K562 (cell line): Measurements from ENCODE around the gene AHNAK. TPM values are rescaled to one million over a fixed set of nuclear protein-coding genes. Genes with fewer than 3 reads are reported as not detected.

Experiments
- HES1 ChIP-seq: fragments of 450-650 bp; IDR thresholded peaks from 2 replicates; pipeline ENCODE4 v1.6.1; 2016; ENCODE audit warnings: low read depth, mild to moderate bottlenecking, moderate library complexity
- MAFG ChIP-seq: fragments of 450-650 bp; conservative IDR thresholded peaks from 2 replicates; pipeline ENCODE4 v1.6.1; 2016; ENCODE audit warnings: missing genetic modification characterization, missing compliant biosample characterization
- MGA ChIP-seq: fragments of 450-650 bp; IDR thresholded peaks from 2 replicates; pipeline ENCODE4 v1.6.1; 2016; ENCODE audit warnings: mild to moderate bottlenecking, moderate library complexity
- ZNF121 ChIP-seq: sonication (generic); formaldehyde crosslinking; conservative IDR thresholded peaks from 2 replicates; pipeline ENCODE4 v1.8.0; 2022; ENCODE audit warnings: missing genetic modification reagents
- polyA plus RNA-seq, 8 experiments: library from polyadenylated mRNA; depleted of rRNA in 4 of 8; stranded (reverse) in 5 of 8; unstranded in 3 of 8; fragments of >200 nt; fragmentation: Nextera tagmentation in 2 of 8; fragmentation: Illumina TruSeq in 1 of 8; extraction: Ambion mirVana in 2 of 8; extraction: Trizol in 1 of 8; gene quantifications; 2 replicates each; pipeline versions ENCODE4 v1.2.1 to v1.2.3, GENCODE V29; 2011 to 2014; ENCODE audit warnings: inconsistent platforms in 1 of 8, missing spikeins in 1 of 8
- total RNA-seq, 7 experiments: library from RNA; depleted of rRNA in 6 of 7; stranded (reverse); fragments of >200 nt in 6 of 7; fragmentation: Illumina TruSeq in 2 of 7; extraction: Trizol in 2 of 7; gene quantifications; 2 replicates each; pipeline versions ENCODE4 v1.2.1 to v1.2.3, GENCODE V29; 2011 to 2021; ENCODE audit warnings: low replicate concordance in 1 of 7

The AHNAK gene
- total and polyA plus RNA-seq, 9 of the 15 experiments (the other 6 are each of a cell fraction or from before 2014, with no cell fraction given): 1.5 to 89.7 (median 45.0) TPM

GRCh38 chr11:62427630-62428233 lies 118.9 kb downstream of the AHNAK start (continued):
- peak; percentile 77 for TF ChIP-seq MGA
- no peak for TF ChIP-seq ZNF121
- peak; percentile 64 for TF ChIP-seq MAFG (tag)
- 0 out of 2 replicates have a peak, but pooled peaks have one; percentile 8 for TF ChIP-seq HES1
